GM12875 (cell line): ENCODE results near the gene NEO1.

Experiments
- H3K4me3 ChIP-seq: one replicate; pipeline ENCODE4 v1.5.1; 2011; ENCODE audit warnings: low read depth, low read length, control low read depth
- TF ChIP-seq, protein P1 (sequence below): IDR thresholded peaks from 2 replicates; pipeline ENCODE4 v1.5.1; 2011; ENCODE audit warnings: low read depth, mild to moderate bottlenecking, control low read depth, inconsistent platforms, low read length, moderate library complexity, borderline replicate concordance; ENCODE audit not compliant: insufficient read depth

The NEO1 gene

GRCh38 chr15:73247331-73247730 is 195.1 kb downstream of the NEO1 start:
- H3K4me3 ChIP-seq, result no peak overlapping the region
- TF ChIP-seq, protein P1, sequence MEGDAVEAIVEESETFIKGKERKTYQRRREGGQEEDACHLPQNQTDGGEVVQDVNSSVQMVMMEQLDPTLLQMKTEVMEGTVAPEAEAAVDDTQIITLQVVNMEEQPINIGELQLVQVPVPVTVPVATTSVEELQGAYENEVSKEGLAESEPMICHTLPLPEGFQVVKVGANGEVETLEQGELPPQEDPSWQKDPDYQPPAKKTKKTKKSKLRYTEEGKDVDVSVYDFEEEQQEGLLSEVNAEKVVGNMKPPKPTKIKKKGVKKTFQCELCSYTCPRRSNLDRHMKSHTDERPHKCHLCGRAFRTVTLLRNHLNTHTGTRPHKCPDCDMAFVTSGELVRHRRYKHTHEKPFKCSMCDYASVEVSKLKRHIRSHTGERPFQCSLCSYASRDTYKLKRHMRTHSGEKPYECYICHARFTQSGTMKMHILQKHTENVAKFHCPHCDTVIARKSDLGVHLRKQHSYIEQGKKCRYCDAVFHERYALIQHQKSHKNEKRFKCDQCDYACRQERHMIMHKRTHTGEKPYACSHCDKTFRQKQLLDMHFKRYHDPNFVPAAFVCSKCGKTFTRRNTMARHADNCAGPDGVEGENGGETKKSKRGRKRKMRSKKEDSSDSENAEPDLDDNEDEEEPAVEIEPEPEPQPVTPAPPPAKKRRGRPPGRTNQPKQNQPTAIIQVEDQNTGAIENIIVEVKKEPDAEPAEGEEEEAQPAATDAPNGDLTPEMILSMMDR, result no peak

GRCh38 chr15:73249499-73249898 is 197.2 kb downstream of the NEO1 start:
- TF ChIP-seq, protein P1, result no peak

DNA sequence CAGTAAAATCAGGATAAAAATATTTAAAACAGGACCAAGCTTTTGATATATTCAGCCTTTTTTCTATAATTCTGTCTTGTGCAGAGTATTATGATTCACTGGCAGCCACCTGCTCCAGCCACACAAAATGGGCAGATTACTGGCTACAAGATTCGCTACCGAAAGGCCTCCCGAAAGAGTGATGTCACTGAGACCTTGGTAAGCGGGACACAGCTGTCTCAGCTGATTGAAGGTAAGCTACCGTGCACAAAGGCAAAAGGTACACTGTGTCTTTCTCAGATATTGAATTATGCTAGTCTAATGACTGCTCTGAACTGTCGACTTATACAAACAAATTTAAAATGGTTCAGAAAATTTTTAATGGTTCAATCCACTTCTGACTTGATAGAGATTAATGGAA is 202.3 kb downstream of the NEO1 start:
- no peak overlapping the region for H3K4me3 ChIP-seq
- TF ChIP-seq, protein P1, result no peak

More at GRCh38 chr15:73249499-73249898, 197.2 kb downstream of the NEO1 start:
- no peak overlapping the region for H3K4me3 ChIP-seq

GRCh38 chr15:73258271-73259108 is 206.2 kb downstream of the NEO1 start:
- TF ChIP-seq, protein P1, result no peak
- H3K4me3 ChIP-seq, result no peak overlapping the region

- no peak overlapping the region for H3K4me3 ChIP-seq
- TF ChIP-seq, protein P1, result no peak
Observed at GRCh38 chr15:73264881-73265280, 212.6 kb downstream of the NEO1 start.

GRCh38 chr15:73265536-73266153 is 213.4 kb downstream of the NEO1 start:
- TF ChIP-seq, protein P1, result peak; percentile 85
- no peak overlapping the region for H3K4me3 ChIP-seq

DNA sequence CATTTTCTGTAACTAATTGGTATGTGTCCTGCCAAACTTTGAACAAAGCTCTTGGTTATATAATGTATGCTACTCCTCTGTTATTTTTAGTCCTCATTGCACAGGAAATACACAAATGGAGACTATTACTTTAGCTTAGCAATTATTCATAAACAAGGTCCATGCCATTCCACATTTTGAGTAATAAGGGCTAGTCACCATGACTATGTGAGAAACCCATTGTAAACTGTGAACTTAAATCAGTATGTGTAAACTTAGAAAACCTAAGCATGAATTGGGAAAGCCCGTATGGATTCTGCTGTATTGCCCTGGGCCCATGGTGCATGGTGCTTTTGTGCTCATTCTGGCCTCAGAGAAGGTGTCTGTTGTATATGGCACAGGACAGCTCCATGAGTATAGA is 216.2 kb downstream of the NEO1 start:
- TF ChIP-seq, protein P1, result no peak
- no peak overlapping the region for H3K4me3 ChIP-seq
